Breast epithelium (tissue), 4 donors: ENCODE measurements around the gene IGIP. TPM values are rescaled to one million over a fixed set of nuclear protein-coding genes. Genes with fewer than 3 reads are reported as not detected.

Source experiments
- DNase-seq, 2 donors: peaks; one replicate each; pipeline ENCODE4 v3.0.0-alpha.2; 2019; ENCODE audit warnings: low spot score in 2 of 2
- H3K27ac ChIP-seq, 2 donors: fragments of 200-600 bp; sonication (generic) in 1 of 2; one replicate each; pipeline ENCODE4 v1.5.1; 2016 to 2019; ENCODE audit warnings: mild to moderate bottlenecking in 1 of 2
- H3K27me3 ChIP-seq, 2 donors: fragments of 200-600 bp; sonication (generic) in 1 of 2; one replicate each; pipeline versions ENCODE4 v1.5.1 to v1.6.0; 2017 to 2019; ENCODE audit warnings: control low read depth in 1 of 2, mild to moderate bottlenecking in 1 of 2
- H3K36me3 ChIP-seq: fragments of 200-600 bp; one replicate; pipeline ENCODE4 v1.5.1; 2019
- H3K4me1 ChIP-seq, 2 donors: fragments of 200-600 bp; sonication (generic); one replicate each; pipeline ENCODE4 v1.5.1; 2016 to 2019; ENCODE audit warnings: control low read depth in 1 of 2
- H3K4me3 ChIP-seq, 3 donors: fragments of 200-600 bp; sonication (generic); 1 replicate in 2 of 3; 2 replicates in 1 of 3; pipeline ENCODE4 v1.5.1; 2016 to 2019; ENCODE audit warnings: mild to moderate bottlenecking in 3 of 3, moderate library complexity in 2 of 3
- H3K9me3 ChIP-seq, 2 donors: fragments of 200-600 bp; sonication (generic) in 1 of 2; one replicate each; pipeline ENCODE4 v1.5.1; 2016 to 2019; ENCODE audit warnings: control low read depth in 1 of 2
- POLR2A ChIP-seq: fragments of 450-650 bp; IDR thresholded peaks from one replicate; pipeline ENCODE4 v1.6.1; 2016; ENCODE audit warnings: antibody characterized with exemption, mild to moderate bottlenecking, moderate library complexity
- POLR2AphosphoS5 ChIP-seq, 3 donors: sonication (generic); formaldehyde crosslinking; IDR thresholded peaks; one replicate each; pipeline ENCODE4 v1.6.1; 2017; ENCODE audit warnings: antibody characterized with exemption in 3 of 3
- intact Hi-C: fragments of 100-400 bp; cut with DNase I; formaldehyde crosslinking; loops from one replicate; pipeline ENCODE4 v1.15.1; 2023; ENCODE audit warnings: low total_unique reads
- total RNA-seq, 3 donors: library from RNA; depleted of rRNA; stranded (reverse); fragments of >200 nt; gene quantifications; one replicate each; pipeline ENCODE4 v1.1.0, GENCODE V29; 2016
- TF ChIP-seq, protein P1 (sequence below), 3 donors: fragments of 450-650 bp; IDR thresholded peaks; one replicate each; pipeline ENCODE4 v1.5.1; 2016 to 2017; ENCODE audit warnings: antibody characterized with exemption in 3 of 3, mild to moderate bottlenecking in 3 of 3, moderate library complexity in 3 of 3

IGIP gene
- total RNA-seq, 3 donors from 2014 or later = 19.0 to 23.1 (median 21.8) TPM

DNA sequence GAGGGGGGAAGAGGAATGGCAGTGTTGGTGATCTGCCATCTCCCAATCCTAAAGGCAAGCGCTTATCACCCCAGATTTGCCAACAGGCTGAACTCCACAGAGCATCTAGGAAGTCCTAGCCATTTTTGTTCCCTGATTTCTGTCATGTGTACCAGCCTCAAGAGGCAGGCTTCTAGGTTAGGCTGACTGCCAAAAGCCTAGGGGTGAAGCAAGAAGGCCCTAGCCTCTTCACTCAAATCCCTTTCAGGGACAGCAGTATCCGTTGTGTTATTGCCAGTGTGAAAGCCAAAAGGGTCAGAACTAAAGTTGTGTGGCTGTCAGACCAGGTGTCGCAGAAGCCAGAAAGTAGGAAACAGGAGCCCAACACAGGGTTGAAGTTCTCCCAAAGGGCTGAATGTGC lies 14.7 kb downstream of the IGIP start:
- intact Hi-C loops = no loop called here
- TF ChIP-seq POLR2AphosphoS5 (IDR thresholded peaks at IDR 0.05) = no peak
- no peak for TF ChIP-seq POLR2A
- TF ChIP-seq, protein P1, sequence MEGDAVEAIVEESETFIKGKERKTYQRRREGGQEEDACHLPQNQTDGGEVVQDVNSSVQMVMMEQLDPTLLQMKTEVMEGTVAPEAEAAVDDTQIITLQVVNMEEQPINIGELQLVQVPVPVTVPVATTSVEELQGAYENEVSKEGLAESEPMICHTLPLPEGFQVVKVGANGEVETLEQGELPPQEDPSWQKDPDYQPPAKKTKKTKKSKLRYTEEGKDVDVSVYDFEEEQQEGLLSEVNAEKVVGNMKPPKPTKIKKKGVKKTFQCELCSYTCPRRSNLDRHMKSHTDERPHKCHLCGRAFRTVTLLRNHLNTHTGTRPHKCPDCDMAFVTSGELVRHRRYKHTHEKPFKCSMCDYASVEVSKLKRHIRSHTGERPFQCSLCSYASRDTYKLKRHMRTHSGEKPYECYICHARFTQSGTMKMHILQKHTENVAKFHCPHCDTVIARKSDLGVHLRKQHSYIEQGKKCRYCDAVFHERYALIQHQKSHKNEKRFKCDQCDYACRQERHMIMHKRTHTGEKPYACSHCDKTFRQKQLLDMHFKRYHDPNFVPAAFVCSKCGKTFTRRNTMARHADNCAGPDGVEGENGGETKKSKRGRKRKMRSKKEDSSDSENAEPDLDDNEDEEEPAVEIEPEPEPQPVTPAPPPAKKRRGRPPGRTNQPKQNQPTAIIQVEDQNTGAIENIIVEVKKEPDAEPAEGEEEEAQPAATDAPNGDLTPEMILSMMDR (IDR thresholded peaks at IDR 0.05) = no peak
- Histone ChIP-seq H3K9me3 (no peaks in the 10 kb centered on the region), H3K36me3 (no peaks in the 10 kb centered on the region), H3K27me3 (no peaks in the 10 kb centered on the region), H3K4me3 (no peak overlapping the region), H3K27ac (peak overlapping the region in 1 of 2 donors; percentile 23), H3K4me1 (no peaks in the 10 kb centered on the region)
- no peak for DNase-seq

DNA sequence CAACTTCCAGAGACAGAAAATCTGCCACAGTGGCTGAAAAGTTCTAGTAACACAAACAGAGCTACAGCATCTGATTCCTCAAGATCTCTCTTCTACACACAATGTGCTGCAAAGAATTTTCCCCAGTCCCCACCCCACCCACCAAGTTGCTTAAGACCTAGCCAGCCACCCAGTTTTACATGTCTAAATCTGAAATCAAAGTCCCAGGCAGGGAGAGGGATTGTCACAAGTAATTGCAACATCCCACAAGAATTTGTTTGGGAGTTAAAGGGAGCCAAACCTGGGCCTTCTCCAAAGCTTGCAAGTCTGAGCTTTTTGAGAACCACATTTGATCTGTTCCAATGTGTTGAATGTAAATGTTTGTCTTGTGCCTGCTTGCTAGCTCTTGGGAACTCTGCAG lies 15.5 kb downstream of the IGIP start:
- no peaks in the 10 kb centered on the region for H3K27me3 ChIP-seq
- DNase-seq = peak in 1 of 2 donors; percentile 39
- no peaks in the 10 kb centered on the region for H3K9me3 ChIP-seq
- intact Hi-C loops = no loop called here
- H3K27ac ChIP-seq = peak overlapping the region in 1 of 2 donors; percentile 16
- no peaks in the 10 kb centered on the region for H3K36me3 ChIP-seq
- H3K4me1 ChIP-seq = no peaks in the 10 kb centered on the region
- TF ChIP-seq, protein P1 (IDR thresholded peaks at IDR 0.05) = no peak
- no peak for TF ChIP-seq POLR2A
- no peak for TF ChIP-seq POLR2AphosphoS5 (IDR thresholded peaks at IDR 0.05)
- no peak overlapping the region for H3K4me3 ChIP-seq

DNA sequence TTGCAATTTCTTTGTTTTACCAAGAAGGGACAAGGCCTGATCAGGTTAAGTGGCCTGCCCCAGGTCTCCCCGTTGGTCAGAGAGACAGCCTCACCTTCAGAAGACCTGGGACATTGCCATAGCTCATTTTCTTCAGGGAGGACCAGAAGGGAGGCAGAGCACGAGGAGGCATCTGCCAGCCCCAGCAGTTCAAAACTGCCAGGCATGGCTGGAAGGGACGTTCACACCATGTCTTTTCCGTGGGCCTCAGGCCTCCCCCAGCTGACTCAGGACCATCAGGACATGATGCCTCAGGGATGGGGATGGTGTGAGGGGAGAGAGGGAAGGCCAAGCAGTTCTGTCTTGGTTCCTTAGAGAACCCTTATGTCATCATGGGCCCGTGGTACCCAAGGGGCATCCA lies 16.5 kb downstream of the IGIP start:
- H3K4me3 ChIP-seq = no peak overlapping the region
- intact Hi-C loops = no loop called here
- no peaks in the 10 kb centered on the region for H3K36me3 ChIP-seq
- H3K27me3 ChIP-seq = no peaks in the 10 kb centered on the region
- H3K9me3 ChIP-seq = no peaks in the 10 kb centered on the region
- DNase-seq = no peak
- no peaks in the 10 kb centered on the region for H3K4me1 ChIP-seq
- TF ChIP-seq, protein P1 (IDR thresholded peaks at IDR 0.05) = no peak
- TF ChIP-seq POLR2AphosphoS5 (IDR thresholded peaks at IDR 0.05) = no peak
- no peak for TF ChIP-seq POLR2A
- H3K27ac ChIP-seq = no peak overlapping the region

DNA sequence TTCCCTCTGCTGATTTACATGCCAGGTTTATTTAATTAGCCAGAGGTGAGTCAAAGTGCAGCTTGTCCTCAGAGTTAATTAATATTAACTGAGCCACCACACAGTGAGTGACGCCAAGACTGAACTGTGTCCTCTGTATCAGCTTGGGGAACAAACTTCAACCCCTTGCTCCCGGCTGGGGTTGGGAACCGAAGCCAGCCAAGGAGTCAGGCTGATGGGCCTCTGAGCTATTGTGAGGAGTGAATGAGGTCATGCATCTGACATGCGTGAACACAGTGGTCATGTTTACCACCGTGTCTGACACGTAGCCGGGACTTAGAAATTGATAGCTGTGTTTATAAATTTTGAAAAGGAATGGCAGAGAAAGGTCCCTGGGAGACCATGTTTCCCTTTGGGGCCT lies 17.1 kb downstream of the IGIP start:
- H3K36me3 ChIP-seq = no peaks in the 10 kb centered on the region
- intact Hi-C loops = no loop called here
- TF ChIP-seq, protein P1 (IDR thresholded peaks at IDR 0.05) = no peak
- TF ChIP-seq POLR2A (no peak), POLR2AphosphoS5 (IDR thresholded peaks at IDR 0.05) (no peak)
- no peaks in the 10 kb centered on the region for H3K27me3 ChIP-seq
- H3K27ac ChIP-seq = no peak overlapping the region
- DNase-seq = no peak
- H3K4me1 ChIP-seq = no peaks in the 10 kb centered on the region
- no peak overlapping the region for H3K4me3 ChIP-seq
- no peaks in the 10 kb centered on the region for H3K9me3 ChIP-seq

DNA sequence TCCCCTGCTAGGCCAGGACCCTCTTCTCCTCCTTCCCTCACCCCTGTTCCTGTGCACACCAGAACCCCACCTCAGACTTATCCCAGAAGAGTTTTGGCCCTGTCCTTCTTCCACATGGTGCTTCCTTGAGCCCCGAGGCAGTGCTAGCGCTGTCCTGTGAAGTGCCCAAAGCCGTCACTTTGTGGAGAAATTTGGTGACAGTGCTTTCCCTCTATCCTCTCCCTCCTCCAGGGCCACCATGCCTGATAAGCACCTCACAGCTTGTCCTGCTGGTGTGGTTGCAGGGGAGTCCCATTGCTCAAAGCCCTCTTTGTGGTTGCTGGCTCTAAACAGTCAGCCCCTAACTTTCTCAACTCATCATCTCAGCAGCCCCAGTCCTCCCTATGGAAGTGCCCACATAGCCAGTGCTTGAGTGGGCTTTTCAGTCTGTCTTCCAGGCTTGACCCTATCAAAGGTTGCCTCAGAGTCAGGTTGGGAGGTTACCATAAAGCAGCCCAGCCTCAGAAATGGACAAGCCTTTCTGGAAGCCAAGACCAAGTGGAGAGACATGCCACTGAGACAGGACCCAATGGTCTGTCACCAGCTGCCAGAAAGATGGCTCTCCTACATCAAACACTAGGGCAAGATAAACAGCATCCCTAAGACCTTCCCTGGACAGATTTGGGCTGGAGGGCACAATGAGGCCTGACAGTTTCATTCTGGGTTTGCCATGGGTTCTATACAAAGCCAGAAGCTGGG lies 18.0 kb downstream of the IGIP start:
- no peak overlapping the region for H3K27ac ChIP-seq
- no peak overlapping the region for H3K4me3 ChIP-seq
- no peak for DNase-seq
- H3K36me3 ChIP-seq = no peaks in the 10 kb centered on the region
- TF ChIP-seq POLR2AphosphoS5 (IDR thresholded peaks at IDR 0.05) = no peak
- no peak for TF ChIP-seq POLR2A
- TF ChIP-seq, protein P1 (IDR thresholded peaks at IDR 0.05) = no peak
- H3K9me3 ChIP-seq = no peaks in the 10 kb centered on the region
- H3K27me3 ChIP-seq = no peaks in the 10 kb centered on the region
- H3K4me1 ChIP-seq = no peaks in the 10 kb centered on the region
- intact Hi-C loops = no loop called here
